Esophagus (tissue), 2 donors: ENCODE measurements around the gene MOBP. TPM values are rescaled to one million over a fixed set of nuclear protein-coding genes. Genes with fewer than 3 reads are reported as not detected.

Source experiments
- H3K27ac ChIP-seq, 2 donors: one replicate each; pipeline ENCODE4 v1.5.1; 2013; ENCODE audit warnings: low read depth in 2 of 2, mild to moderate bottlenecking in 2 of 2, inconsistent platforms in 1 of 2, low read length in 1 of 2, moderate library complexity in 1 of 2
- H3K27me3 ChIP-seq, 2 donors: one replicate each; pipeline ENCODE4 v1.6.1; 2013; ENCODE audit warnings: low read length in 2 of 2, control low read depth in 1 of 2, mild to moderate bottlenecking in 1 of 2; ENCODE audit not compliant: insufficient read depth in 2 of 2, control insufficient read depth in 1 of 2
- H3K36me3 ChIP-seq, 2 donors: one replicate each; pipeline ENCODE4 v1.6.1; 2013; ENCODE audit warnings: low read length in 1 of 2; ENCODE audit not compliant: control insufficient read depth in 2 of 2, insufficient read depth in 2 of 2
- H3K4me1 ChIP-seq, 2 donors: one replicate each; pipeline ENCODE4 v1.6.1; 2013; ENCODE audit warnings: low read length in 1 of 2; ENCODE audit not compliant: control insufficient read depth in 2 of 2, insufficient read depth in 2 of 2
- H3K4me3 ChIP-seq, 2 donors: one replicate each; pipeline ENCODE4 v1.5.1; 2013; ENCODE audit warnings: low read length in 2 of 2, mild to moderate bottlenecking in 2 of 2, low read depth in 1 of 2, moderate library complexity in 1 of 2
- H3K9me3 ChIP-seq, 2 donors: one replicate each; pipeline ENCODE4 v1.6.1; 2013; ENCODE audit warnings: mild to moderate bottlenecking in 2 of 2, low read depth in 1 of 2, low read length in 1 of 2, moderate library complexity in 1 of 2; ENCODE audit not compliant: control insufficient read depth in 2 of 2, insufficient read depth in 1 of 2
- WGBS, 2 donors: extraction: QIAGEN DNeasy Blood & Tissue Kit; methylation state at CpG; one replicate each; pipeline ENCODE4 v1.1.7; 2013; 5-methylcytosine and 5-hydroxymethylcytosine counted together
- polyA plus RNA-seq, 2 donors: library from polyadenylated mRNA; stranded (reverse); fragments of 200-250 nt; gene quantifications; one replicate each; pipeline ENCODE4 v1.2.3, GENCODE V29; 2013
- donor health status: healthy with polysubstance abuse.
- donor health status: Bipolar disorder and iron deficiency.

Gene MOBP
- polyA plus RNA-seq, 2 donors: not detected

DNA sequence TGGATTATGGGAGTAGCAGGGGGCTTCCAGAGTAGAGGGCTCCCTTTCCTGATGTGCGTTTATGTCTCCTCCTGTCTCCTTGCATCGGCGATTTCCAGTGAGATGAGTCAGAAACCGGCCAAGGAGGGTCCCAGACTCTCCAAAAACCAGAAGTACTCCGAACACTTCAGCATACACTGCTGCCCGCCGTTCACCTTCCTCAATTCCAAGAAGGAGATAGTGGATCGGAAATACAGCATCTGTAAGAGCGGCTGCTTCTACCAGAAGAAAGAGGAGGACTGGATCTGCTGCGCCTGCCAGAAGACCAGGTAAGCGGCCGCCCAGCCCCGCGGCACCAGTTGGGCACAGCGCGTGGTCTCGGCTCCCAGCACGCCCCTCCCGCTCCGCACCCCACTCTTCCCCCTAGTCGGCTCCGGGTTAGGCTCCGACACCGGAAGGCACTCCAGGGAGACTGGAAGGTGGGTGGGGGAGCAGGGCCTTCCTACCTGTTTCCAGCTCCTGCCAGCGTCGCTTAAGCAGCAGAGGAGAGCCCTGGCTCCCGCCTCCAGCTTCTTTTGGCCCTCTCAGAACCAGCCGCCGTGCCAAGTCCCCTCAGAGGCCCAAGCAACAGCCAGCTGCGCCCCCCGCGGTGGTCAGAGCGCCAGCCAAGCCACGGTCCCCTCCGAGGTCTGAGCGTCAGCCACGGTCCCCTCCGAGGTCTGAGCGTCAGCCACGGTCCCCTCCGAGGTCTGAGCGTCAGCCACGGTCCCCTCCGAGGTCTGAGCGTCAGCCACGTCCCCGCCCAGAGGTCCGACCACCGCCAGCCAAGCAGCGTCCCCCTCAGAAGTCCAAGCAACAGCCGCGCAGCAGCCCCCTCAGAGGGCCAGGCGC is 34.7 kb downstream of the MOBP start:
- no peaks in the 10 kb centered on the region for H3K36me3 ChIP-seq
- no peak overlapping the region for H3K27ac ChIP-seq
- no peaks in the 10 kb centered on the region for H3K27me3 ChIP-seq
- H3K9me3 ChIP-seq: peaks cover 0 to 2% of the 10 kb centered on the region in 2 donors
- no peaks in the 10 kb centered on the region for H3K4me1 ChIP-seq
- no peak overlapping the region for H3K4me3 ChIP-seq
- WGBS, 2 donors: 31 to 39% methylated on average over 52 to 53 of the region's 53 CpGs

DNA sequence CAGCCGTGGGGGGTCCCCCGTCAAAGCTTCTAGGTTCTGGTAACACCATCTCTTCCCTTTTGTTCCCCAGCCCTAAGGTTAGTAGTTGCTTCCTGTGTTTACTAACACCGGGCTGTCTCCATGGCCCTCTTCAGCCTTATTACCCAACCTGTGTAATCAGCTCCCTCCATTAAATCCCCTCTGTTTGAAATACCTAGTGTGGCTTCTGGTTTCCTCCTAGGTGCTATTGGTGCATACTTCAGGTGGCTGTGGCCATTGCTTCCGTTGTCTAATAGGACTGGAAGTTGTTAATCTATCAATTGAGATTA is 35.3 kb downstream of the MOBP start:
- Histone ChIP-seq H3K27ac (no peak overlapping the region), H3K27me3 (no peaks in the 10 kb centered on the region), H3K4me1 (no peaks in the 10 kb centered on the region), H3K36me3 (no peaks in the 10 kb centered on the region), H3K9me3 (peaks cover 0 to 2% of the 10 kb centered on the region in 2 donors), H3K4me3 (no peak overlapping the region)
- WGBS, 2 donors: 66 to 67% methylated on average over 4 of the region's 4 CpGs

DNA sequence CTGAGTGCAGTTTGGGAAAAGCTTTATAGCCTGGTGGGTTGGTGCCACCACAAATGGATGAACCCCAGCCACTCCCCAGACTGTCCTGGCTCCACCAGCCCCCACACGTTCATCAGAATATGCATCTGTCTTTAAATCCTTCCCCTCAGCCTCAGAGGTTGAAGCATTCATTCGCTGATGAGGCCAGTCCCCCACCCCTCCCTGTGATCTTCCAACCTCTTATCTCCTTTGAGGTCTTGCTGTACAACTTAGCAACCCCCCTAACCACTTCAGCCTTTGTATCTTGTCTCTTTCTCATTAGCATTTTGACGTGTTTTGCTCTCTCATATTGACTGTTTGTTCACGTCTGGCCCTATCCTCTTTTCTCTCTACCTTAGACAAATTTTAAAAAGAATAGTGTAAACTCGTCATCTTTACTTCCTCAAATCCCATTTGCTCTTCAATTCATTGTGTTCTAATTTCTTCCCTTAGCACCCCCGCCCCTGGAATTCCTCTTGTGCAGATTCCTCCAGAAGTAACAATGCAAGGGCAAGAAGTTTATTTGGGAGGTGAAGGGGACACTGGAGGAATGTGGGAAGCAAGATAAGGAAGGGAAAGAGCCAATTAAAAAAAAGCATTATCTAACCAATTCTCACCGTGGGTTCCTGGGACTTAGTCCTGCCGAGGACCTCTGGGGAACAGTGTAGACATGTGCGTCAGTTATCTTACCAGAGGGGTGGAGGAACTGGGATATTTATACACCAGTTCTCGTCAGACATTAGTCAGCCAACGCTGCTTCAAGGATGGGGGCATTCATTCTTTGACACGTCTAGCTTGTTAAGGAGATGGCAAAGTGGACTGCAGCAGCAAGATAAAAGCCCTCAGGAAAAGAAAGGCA is 38.6 kb downstream of the MOBP start:
- Histone ChIP-seq H3K4me3 (no peak overlapping the region), H3K36me3 (no peaks in the 10 kb centered on the region), H3K9me3 (peaks cover 0 to 2% of the 10 kb centered on the region in 2 donors), H3K27me3 (no peaks in the 10 kb centered on the region), H3K4me1 (no peaks in the 10 kb centered on the region), H3K27ac (no peak overlapping the region)
- WGBS, 2 donors: 41 to 51% methylated on average over 12 of the region's 12 CpGs

DNA sequence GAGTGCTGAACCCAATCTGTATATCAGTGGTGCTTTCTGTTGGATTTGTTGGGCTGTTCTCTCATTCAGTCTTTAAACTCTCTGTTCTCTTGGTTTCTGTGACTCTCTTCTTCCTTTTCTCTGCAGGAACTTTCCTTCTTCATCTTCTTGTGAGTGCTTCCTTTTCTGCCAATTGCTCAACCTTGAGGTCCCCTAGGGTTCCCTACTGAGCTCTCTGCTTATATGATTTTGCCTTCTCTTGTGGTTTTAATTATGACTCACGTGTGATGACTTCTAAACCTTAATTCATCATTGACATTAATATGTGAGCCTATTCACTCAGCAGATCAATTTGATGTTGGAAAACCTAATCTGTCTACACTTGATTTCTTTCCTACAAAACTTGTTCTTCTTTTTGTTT is 39.4 kb downstream of the MOBP start:
- Histone ChIP-seq H3K36me3 (no peaks in the 10 kb centered on the region), H3K27ac (no peak overlapping the region), H3K9me3 (peaks cover 0 to 2% of the 10 kb centered on the region in 2 donors), H3K4me1 (no peaks in the 10 kb centered on the region), H3K4me3 (no peak overlapping the region), H3K27me3 (no peaks in the 10 kb centered on the region)
- WGBS, 2 donors: 20 to 37% methylated on average over 1 of the region's 1 CpG

DNA sequence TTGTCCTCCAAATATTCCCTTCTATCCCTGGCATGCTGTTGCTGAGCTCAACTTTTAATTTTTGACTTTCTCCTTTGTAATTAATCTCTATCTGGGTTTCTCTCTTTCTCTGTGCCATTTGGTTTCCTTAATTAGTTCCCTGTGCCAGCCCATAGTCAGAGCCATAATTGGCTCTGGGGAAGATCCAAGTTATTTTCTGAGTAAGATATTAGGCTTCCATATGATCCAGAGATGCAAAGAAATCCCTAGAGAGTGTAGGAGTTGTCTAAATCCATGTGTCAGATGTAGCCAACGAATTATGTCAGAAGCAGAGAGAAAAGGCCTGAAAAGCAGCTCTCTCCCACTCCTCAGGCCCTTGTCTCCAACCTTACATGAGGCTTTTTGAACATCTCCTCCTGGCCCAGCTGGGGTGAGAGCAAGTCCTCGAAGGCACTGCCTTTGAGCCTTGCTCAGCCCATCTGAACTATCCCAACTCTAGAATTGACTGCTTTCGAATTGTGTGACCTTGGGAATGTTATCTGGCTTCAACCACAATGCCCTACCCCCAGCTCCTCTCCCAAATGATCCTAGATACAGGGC is 46.4 kb downstream of the MOBP start:
- WGBS, 2 donors: 64 to 72% methylated on average over 3 of the region's 3 CpGs
- no peak overlapping the region for H3K4me3 ChIP-seq
- H3K27ac ChIP-seq: no peak overlapping the region
- H3K36me3 ChIP-seq: no peaks in the 10 kb centered on the region
- no peaks in the 10 kb centered on the region for H3K4me1 ChIP-seq
- no peaks in the 10 kb centered on the region for H3K9me3 ChIP-seq
- H3K27me3 ChIP-seq: no peaks in the 10 kb centered on the region

DNA sequence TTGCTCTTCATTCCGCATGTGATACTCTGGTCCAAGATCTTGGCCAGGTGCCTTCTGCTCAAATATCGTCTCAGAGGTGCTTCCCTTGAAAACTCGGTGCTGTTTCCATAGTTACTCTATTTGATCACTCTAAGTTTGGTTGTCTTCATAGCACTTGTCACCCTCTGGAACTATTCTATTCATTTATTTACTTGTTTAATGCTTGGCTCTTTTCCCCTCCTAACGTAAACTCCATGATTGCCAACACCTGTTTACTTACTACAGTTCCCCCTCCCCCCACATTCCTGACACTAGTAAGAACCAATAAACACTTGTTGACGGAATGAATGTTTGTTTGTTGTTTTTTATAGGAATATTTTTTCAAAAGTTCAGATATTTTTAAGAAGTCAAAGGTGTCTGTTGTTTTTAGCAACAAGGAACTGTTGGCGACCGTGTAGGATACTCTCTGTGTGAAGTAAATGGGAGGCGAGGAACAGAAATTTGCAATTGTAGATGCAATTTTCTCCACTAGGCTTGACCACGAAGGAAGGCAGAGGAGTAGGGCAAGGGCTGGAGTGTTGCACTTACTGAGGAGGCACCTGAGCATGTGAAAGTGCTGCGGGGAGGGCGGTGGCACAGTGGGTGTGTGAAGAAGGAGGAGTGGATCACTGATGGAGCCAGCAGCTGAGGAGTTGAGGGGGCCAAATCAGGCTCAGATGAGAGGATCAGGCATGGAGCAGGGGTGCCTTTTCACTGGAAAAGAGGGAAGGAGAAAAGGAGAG is 48.4 kb downstream of the MOBP start:
- H3K9me3 ChIP-seq: no peaks in the 10 kb centered on the region
- WGBS, 2 donors: 57 to 66% methylated on average over 11 of the region's 11 CpGs
- no peaks in the 10 kb centered on the region for H3K27me3 ChIP-seq
- no peaks in the 10 kb centered on the region for H3K4me1 ChIP-seq
- no peak overlapping the region for H3K27ac ChIP-seq
- no peaks in the 10 kb centered on the region for H3K36me3 ChIP-seq
- no peak overlapping the region for H3K4me3 ChIP-seq

DNA sequence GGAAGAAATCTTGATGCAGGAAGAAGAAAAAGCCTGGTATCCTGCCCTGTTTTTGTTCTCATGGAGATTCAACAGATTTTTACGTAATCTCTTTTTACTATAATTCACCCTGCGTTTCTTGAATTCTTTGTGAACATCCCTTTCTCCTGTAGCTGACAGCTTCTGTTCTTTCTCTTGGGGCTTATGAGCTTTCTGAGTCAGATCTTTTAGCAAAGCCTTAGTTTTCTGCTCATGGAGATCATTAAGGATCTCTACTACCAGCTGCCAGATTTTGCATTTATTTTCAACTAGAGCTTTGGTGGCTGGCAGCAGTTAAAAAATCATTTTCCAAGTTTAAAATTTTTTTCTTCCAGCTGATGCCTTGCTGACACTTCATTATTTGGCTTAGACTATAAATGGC is 51.6 kb downstream of the MOBP start:
- no peaks in the 10 kb centered on the region for H3K36me3 ChIP-seq
- H3K27me3 ChIP-seq: no peaks in the 10 kb centered on the region
- H3K4me3 ChIP-seq: no peak overlapping the region
- H3K9me3 ChIP-seq: no peaks in the 10 kb centered on the region
- no peaks in the 10 kb centered on the region for H3K4me1 ChIP-seq
- no peak overlapping the region for H3K27ac ChIP-seq
- WGBS, 2 donors: 64 to 67% methylated on average over 2 of the region's 2 CpGs

DNA sequence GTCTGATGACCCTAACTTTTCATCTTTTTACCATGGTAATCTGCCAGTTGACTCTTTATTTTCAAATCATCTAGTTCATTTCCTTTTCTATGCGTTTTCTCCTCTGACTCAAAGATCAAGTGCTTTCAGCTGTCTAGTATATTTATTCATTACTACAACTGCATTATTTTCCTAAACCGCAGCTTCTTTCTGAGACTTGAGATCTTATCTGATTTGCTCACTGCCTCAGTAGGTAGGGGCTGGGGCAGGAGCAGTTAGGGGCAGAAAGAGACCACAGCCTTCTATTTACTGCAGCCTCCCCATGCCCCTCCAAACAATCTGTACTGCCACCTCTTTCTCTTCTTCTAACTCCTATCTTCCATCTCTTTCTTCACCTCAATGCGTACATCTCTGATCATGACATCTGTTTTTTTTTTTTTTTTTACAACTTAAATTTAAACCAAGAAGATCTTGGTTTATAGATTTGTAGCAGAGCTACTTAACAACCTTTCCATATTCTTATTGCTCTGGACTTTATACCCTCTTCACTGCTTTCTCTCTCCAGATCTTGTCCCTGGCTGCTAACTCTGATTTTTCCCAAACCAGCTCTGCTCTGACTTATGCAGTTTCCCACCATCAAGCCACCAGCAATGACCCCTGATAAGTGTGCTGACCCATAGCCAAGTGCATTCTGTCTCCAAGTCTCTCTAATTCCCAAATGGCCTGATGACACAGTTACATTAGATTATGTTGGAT is 52.2 kb downstream of the MOBP start:
- 42 to 51% methylated on average over 3 of the region's 3 CpGs for WGBS, 2 donors
- Histone ChIP-seq H3K4me3 (no peak overlapping the region), H3K27me3 (no peaks in the 10 kb centered on the region), H3K36me3 (no peaks in the 10 kb centered on the region), H3K9me3 (no peaks in the 10 kb centered on the region), H3K4me1 (no peaks in the 10 kb centered on the region), H3K27ac (no peak overlapping the region)

DNA sequence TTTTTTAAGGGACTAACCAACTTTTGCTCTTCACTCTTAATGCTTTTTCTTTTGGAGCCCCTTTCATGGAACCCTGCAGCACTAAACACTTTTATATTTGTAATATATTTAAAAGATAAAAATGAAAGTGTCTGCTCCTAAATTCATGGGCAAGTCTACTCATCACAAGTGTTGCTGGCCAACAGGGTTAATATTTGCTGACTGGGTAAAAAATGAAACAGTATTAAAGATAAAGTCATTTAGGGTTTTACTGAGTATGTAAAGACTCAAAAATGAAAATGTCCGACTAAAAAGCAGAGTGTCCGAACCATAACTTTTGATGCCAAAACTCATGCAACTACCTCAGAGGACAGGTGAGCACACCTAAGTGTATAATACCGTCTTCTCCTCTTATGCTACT is 54.0 kb downstream of the MOBP start:
- H3K27ac ChIP-seq: no peak overlapping the region
- H3K4me3 ChIP-seq: no peak overlapping the region
- no peaks in the 10 kb centered on the region for H3K27me3 ChIP-seq
- no peaks in the 10 kb centered on the region for H3K9me3 ChIP-seq
- H3K4me1 ChIP-seq: no peaks in the 10 kb centered on the region
- WGBS, 2 donors: 89 to 93% methylated on average over 3 of the region's 3 CpGs
- H3K36me3 ChIP-seq: no peaks in the 10 kb centered on the region
